ENCODE measurements around the gene RPL13A.

DNA sequence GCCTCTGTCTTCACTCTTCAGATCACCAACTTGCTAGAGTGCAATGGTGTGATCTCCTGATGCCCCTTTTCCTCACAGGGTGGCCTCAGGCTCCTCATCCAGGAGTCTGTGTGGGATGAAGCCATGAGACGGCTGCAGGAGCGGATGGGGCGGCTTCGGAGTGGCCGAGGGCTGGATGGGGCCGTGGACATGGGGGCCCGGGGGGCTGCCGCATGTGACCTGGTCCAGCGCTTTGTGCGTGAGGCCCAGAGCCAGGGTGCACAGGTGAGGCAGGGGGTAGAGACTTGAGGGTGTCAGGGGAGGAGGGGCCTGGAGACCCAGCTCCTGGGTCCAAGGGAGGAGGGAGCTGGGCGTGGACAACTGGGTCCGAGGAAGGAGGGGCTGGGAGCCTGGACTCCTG lies 24.9 kb upstream of the RPL13A start:
- TF ChIP-seq POLR2A (IDR thresholded peaks at IDR 0.05) (no peak), CTCF (IDR thresholded peaks at IDR 0.05) (no peak)

Data from uterus (tissue), 2 donors.